Type B pancreatic cell (in vitro differentiated cells): Measurements from ENCODE around the gene AKAP3. TPM values are rescaled to one million over a fixed set of nuclear protein-coding genes. Genes with fewer than 3 reads are reported as not detected.

ENCODE experiments used
- DNase-seq: peaks from one replicate; pipeline ENCODE4 v3.0.0; 2021; ENCODE audit warnings: mixed read lengths; ENCODE audit not compliant: unreplicated experiment; ENCODE audit errors: extremely low spot score
- H3K27ac Mint-ChIP-seq: 2 replicates; pipeline ENCODE4 v1.8.0; 2021; ENCODE audit warnings: mild to moderate bottlenecking, mixed read lengths
- H3K27me3 Mint-ChIP-seq: 2 replicates; pipeline ENCODE4 v1.8.0; 2021; ENCODE audit warnings: mixed read lengths
- H3K36me3 Mint-ChIP-seq: 2 replicates; pipeline ENCODE4 v1.8.0; 2021; ENCODE audit warnings: mixed read lengths
- H3K4me1 Mint-ChIP-seq: one replicate; pipeline ENCODE4 v1.8.0; 2021; ENCODE audit warnings: mixed read lengths; ENCODE audit not compliant: unreplicated experiment
- H3K4me3 Mint-ChIP-seq: 2 replicates; pipeline ENCODE4 v1.8.0; 2021; ENCODE audit warnings: mild to moderate bottlenecking, mixed read lengths
- H3K9me3 Mint-ChIP-seq: 2 replicates; pipeline ENCODE4 v1.8.0; 2021; ENCODE audit warnings: mixed read lengths
- CTCF ChIP-seq: fragments of 200-600 bp; sonication (generic); conservative IDR thresholded peaks from 2 replicates; pipeline ENCODE4 v1.5.0; 2021; ENCODE audit warnings: antibody characterized with exemption, mild to moderate bottlenecking
- total RNA-seq: library from RNA; stranded (reverse); gene quantifications from 2 replicates; pipeline ENCODE4 v1.2.1, GENCODE V29; 2021; ENCODE audit warnings: low replicate concordance

The AKAP3 gene
- total RNA-seq, 1 donor from 2014 or later = 3.8 TPM

DNA sequence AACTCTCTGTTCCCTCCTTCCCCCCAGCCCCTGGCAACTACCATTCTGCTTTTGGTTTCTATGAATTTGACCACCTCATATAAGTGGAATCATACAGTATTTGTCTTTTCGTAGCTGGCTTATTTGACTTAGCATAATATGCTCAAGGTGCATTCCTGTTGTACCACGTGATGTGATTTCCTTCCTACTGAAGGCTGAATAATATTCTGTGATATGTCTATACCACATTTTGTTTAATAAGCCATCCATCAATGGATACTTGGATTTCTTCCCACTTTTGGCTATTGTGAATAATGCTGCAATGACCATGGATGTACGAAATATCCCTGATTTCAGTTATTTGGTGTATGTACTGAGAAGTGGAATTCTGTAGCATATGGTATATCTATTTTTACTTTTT, 16.4 kb upstream of the AKAP3 start:
- no peaks in the 10 kb centered on the region for H3K27me3 Mint-ChIP-seq
- H3K36me3 Mint-ChIP-seq = peaks cover 59% of the 10 kb centered on the region
- no peaks in the 10 kb centered on the region for H3K9me3 Mint-ChIP-seq
- H3K27ac Mint-ChIP-seq = no peak overlapping the region
- H3K4me3 Mint-ChIP-seq = no peak overlapping the region
- no peaks in the 10 kb centered on the region for H3K4me1 Mint-ChIP-seq
- no peak for DNase-seq
- TF ChIP-seq CTCF = no peak

DNA sequence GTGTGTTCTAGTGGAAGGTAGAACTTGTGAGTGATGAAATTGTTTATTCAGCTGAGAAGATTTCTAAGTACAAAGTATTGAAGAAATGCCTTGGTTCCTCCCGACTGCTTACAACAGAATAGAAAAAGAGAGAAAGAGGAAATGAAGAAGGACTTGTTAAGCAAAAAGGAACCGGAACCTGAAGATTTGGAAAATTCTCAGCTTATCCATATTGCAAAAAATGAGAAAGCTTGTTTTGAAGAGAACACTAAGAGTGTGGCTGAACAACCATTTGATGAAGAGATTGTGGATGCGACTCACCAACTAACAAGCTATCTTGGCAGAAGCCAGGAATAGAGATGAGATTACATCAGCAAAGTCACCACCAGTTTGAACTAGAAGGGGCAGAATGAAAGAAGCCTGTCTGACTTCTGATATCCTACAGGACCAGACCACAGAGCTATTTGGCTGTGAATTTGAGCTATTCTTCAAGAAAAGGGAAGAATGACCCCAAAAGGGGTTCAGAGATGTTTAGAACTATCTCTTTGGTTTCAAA, 15.2 kb upstream of the AKAP3 start:
- H3K36me3 Mint-ChIP-seq = peaks cover 48% of the 10 kb centered on the region
- H3K4me3 Mint-ChIP-seq = no peak overlapping the region

DNA sequence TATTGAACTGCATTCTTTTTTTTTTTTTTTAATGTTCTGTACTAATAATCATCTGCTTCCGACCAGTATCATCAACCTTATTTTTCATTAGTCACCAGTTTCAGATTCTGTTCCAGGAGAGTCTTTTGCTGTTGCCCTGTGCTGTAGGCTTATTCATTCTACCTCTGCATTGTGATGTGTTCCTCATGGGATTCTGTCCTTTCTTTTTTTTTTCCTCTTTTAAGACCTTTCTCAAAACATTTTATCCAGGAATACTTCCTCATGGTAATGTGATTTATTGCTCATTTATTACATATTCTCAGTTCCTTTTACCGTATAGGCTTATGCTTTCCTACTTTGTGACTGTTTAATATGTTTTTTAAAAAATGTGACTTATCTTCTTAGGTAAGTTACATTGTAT, 4.8 kb upstream of the AKAP3 start:
- no peaks in the 10 kb centered on the region for H3K4me1 Mint-ChIP-seq
- H3K4me3 Mint-ChIP-seq = no peak overlapping the region
- H3K27ac Mint-ChIP-seq = no peak overlapping the region
- H3K27me3 Mint-ChIP-seq = no peaks in the 10 kb centered on the region
- H3K9me3 Mint-ChIP-seq = no peaks in the 10 kb centered on the region
- peaks cover 20% of the 10 kb centered on the region for H3K36me3 Mint-ChIP-seq
- TF ChIP-seq CTCF = no peak
- no peak for DNase-seq

More for the DNA sequence above, 15.2 kb upstream of the AKAP3 start:
- no peaks in the 10 kb centered on the region for H3K4me1 Mint-ChIP-seq
- no peak overlapping the region for H3K27ac Mint-ChIP-seq
- no peak for TF ChIP-seq CTCF
- H3K27me3 Mint-ChIP-seq = no peaks in the 10 kb centered on the region
- DNase-seq = no peak
- no peaks in the 10 kb centered on the region for H3K9me3 Mint-ChIP-seq

DNA sequence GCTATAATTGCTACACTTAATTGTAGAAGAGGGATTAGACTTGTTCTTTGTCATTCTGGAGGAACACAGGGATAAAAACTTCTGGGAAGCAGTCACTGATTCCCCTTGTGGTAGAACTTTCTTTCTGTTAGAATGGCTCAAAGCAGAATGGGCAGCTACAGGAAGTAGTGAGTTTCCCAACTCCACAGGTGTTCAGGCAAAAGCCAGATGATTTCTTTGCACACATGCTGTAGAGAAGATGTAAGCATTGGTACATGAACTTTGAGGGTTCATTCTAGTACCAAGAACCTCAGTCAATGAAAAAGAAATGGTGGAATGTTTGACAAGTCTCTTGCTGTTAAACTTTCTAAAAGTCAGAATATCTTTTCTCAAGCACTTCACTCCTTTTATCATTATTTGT, 4.4 kb upstream of the AKAP3 start:
- H3K27me3 Mint-ChIP-seq = no peaks in the 10 kb centered on the region
- DNase-seq = no peak
- TF ChIP-seq CTCF = no peak
- no peaks in the 10 kb centered on the region for H3K9me3 Mint-ChIP-seq
- H3K4me1 Mint-ChIP-seq = no peaks in the 10 kb centered on the region
- peaks cover 20% of the 10 kb centered on the region for H3K36me3 Mint-ChIP-seq
- H3K27ac Mint-ChIP-seq = no peak overlapping the region
- no peak overlapping the region for H3K4me3 Mint-ChIP-seq

GRCh38 chr12:4649358-4649661, 459 bp upstream of the AKAP3 start:
- Mint-ChIP-seq H3K4me3 (peak overlapping the region; percentile 98), H3K27ac (peak overlapping the region; percentile 100), H3K27me3 (peaks cover 5% of the 10 kb centered on the region), H3K4me1 (no peaks in the 10 kb centered on the region), H3K36me3 (peaks cover 5% of the 10 kb centered on the region), H3K9me3 (no peaks in the 10 kb centered on the region)
- DNase-seq = no peak
- no peak for TF ChIP-seq CTCF

DNA sequence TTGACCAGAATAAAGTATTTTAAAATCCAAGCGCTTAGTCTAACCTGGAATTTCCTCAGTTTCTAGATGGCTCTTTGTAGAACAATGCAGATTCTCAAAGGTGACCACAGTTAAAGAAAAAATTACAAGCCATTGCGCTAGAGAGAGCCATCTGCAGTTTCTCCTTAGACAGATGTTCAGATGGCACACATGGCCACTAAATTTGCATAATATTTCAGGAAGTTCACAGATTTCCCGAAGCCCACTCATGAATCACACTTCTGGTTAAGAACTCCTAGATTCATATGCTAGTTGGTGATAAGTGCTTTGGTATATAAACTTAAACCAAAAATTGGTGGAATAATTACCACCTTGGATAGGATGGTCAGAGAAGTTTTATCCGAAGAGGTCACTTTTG, 749 bp downstream of the AKAP3 start:
- peaks cover 5% of the 10 kb centered on the region for H3K36me3 Mint-ChIP-seq
- no peaks in the 10 kb centered on the region for H3K4me1 Mint-ChIP-seq
- peak overlapping the region; percentile 100 for H3K27ac Mint-ChIP-seq
- peaks cover 5% of the 10 kb centered on the region for H3K27me3 Mint-ChIP-seq
- no peak for TF ChIP-seq CTCF
- H3K9me3 Mint-ChIP-seq = no peaks in the 10 kb centered on the region
- H3K4me3 Mint-ChIP-seq = peak overlapping the region; percentile 98
- no peak for DNase-seq
